Activated T-helper 1 cell treated with Interleukin-2 at 50 U/mL for 16 hours (primary cell): ENCODE results near the gene FAM20A.

Experiments used
- DNase-seq: peaks from one replicate; pipeline ENCODE4 v3.0.0-alpha.2; 2020; ENCODE audit warnings: low read depth

Gene FAM20A

DNA sequence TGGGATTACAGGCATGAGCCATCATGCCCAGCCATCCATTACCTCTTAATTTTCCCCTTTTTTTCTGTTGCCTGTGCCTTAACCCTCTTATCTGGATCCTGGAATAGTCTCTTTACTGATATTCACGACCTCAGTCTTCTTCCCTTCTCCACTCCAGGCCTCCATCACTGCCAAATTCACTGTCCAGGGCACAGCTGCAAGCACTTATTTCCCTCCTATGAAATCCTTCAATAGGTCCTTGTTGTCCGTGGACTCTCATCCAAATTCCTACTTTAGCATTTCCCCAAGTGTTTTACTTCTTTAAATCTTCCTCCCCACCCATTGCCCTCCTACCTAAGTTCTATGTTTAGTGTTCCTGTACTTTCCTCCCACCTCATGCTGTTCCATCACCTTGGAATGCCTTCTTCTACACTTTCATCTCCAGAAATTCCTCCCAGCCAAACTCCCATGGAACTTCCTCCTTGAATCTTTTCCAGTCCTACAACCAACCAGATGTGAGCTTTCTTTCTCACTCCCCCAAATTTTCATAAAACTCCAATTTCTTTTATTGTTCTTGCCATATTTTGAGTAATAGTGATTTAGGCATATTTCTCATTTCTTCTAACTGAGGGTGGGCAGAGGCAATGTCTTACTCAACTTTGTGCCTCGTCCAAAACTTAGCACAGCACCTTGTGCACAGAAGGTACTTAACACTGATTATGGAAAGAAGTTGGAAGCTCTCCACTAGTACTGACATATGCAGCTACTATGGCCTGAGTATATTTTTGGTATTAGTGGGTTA lies 35.3 kb downstream of the FAM20A start:
- DNase-seq, result no peak

DNA sequence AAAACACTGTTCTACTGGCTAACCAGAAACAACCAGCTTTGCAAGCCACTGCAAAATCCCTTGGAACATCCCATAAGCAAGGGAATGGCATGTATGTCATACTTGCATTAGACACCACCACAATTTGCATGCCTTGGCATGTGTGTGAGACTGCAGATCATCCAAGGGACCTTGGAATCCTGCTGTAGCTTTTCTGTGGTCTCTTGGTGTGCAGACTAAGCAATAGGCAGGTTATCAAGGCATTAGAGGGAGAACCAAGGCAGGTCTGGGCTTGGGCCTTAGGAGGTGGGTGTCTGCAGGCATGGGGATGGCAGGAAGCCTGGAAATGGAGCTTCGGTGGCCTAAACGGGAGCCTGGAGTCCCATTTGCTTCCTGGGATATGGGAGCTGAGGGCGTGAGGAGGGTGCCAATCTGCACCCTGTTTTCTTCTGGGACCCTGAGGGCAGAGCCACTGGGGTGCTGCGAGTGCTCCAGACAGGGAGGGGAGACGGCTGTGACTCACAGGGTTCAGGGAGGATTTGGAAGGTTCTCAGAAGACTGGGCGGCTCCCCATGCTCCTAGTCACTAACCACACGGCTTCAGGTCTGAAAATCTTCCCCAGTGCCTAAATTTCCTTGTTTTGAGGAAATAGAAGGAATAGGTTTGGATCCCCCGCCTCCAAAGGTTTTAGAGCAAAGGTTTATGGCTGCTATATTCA lies 36.6 kb downstream of the FAM20A start:
- DNase-seq, result no peak

DNA sequence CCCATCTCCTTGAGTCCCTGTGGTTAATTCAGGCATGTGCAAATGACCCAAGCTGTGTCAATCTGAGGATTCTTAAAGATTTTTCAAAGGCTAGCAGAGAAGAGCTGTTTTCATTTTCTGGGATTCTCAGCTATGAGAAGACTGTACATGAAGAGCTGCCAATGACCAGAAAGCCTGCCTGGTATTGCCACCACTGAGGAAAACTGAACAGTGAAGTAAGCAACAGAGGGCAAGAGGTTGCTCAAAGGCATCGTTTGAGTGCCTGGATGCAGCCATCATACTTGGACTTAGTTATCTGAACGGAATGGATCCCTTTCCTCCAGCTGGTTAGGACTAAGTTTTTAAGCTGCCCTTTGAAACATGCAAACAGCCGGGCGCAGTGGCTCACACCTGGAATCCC lies 38.4 kb downstream of the FAM20A start:
- DNase-seq, result no peak

DNA sequence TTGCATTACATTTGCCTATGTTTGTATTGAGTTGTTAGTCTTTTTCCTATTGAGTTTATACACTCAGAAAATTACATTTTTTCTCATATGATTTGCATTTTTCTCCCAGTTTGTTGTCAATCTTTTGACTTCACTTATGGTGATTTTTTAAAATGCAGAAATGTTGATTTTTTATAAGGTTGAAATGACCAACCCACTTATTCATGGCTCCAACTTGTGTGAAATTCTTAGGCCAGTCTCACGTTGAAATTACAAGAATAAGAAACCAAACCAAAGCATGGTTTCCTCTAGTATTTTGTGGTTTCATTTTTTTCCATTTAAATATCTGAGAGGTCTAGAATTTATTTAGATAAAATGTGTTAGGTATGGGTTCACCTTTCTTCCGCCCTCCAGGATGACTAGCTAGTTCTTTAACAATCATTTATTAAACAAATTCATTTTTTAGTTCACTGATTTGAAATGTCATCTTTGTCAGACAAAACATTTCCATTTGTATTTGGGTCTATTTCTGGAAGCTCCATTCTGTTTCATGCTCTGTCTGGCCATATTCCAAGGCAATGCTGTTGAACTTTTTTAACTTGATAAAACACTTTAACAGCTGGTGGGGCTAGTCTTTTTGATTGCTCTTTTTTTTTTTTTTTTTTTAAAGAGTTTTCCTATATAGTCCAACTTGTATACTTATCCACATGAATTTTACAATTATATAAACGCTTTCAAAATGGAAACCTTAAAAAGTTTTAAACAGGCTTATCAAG lies 40.0 kb downstream of the FAM20A start:
- no peak for DNase-seq

DNA sequence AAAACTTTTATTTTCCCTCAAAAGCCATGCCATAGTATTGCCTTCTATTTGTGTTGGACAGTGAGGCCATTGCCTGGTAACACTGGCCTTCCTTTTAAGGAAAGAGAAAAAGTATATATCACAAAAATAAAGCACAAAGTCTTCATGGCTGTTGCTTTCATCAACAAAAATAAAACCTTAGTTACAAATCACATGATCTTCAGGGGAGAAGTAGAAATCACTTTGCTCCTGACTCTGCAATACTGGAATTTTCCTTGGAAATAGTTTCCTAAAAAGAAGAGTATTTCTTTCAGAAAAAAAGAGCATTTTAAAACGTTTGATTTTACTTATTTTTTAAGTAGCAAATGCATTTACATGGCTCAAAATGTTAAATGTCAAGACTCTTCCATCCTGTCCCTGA lies 41.9 kb downstream of the FAM20A start:
- DNase-seq, result no peak

DNA sequence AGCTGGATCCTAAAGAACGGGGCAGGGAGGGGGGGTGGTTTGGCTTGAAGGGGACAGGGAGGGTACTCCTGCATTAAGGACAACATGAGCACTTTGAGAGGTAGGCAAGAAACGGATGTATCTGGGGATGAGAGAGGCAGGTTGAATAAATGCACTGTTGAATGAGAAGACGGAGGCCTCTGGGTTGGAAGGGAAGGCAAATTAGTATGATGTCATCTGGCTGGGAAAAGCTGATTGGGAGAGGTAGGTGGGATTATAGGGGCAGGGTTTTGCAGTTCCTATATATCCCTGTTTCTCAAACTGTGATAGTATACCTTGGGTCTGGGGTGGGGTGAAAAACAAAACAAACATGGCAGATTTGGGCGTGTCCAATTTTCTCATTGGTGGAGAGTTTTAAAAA lies 44.6 kb downstream of the FAM20A start:
- DNase-seq, result no peak

DNA sequence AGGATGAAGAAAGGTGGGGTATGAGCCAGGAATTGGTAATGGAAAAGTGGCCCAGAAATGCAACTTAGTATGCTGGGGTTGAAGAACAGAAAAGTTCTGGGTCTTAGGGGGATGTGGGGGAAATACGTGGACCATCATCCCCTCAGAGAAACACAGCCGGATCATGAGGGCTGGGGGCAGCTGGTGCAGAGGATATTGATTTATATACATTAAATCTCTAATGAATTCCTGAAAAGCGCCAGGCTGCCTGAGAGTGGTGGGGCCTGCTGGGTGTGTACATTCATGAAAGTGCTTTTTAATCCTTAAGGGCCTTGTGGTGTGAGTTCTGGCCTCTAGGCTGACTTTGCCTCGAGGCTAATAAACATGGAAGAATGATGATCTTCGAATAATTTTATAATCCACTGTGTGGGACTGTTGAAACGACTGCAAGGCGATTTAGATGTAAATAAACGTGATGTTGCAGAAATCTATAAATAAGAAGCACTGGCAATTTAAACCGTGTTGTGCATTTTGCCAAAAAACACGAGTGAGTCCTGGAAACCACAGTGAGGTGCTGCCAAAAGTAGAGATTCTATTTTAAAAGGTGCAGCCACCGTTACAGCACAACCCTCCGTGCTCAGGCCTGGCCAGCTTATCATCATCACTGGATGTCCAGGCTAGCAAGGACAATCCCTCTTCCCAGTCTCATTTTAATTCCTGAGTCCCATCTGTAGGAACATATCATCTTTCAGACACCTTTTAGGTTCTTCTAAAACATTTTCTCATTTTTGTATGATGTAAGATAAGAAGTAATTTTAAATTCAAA lies 56.9 kb downstream of the FAM20A start:
- no peak for DNase-seq

DNA sequence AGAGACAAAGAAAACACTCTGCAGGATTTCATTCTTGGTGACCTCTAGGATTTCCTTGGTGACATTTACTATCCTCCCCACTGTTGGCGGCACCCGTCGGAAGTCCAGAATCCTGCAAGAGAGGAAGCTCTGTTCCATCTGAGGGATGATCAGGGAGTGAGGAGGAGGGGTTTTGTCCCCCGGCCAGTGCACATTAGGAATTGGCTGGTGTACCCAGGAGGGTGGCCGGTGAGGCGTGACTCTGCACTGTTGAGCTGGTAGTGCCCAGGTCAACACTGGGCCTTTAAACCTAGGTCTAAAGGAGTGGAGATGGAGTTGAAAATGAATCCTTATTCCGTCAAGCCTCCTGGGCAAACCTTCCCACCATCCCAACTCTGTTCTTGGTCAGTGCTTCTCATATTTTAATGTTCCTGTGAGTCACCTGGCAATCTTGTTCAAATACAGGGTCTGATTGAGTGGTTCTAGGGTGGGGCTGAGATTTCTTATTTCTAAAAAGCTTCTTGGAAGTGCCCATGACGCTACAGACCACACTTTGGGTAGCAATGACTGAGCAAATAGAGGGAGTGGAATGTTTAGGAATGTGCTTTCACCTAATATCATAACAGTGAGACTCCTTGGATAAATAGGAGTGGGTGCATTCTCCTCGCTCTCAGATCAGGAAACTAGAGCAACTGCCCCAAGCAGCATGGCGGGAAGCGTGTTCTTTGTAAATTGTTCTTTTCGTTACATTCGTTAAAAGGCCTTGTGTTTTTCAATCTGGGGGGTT lies 58.3 kb downstream of the FAM20A start:
- no peak for DNase-seq

DNA sequence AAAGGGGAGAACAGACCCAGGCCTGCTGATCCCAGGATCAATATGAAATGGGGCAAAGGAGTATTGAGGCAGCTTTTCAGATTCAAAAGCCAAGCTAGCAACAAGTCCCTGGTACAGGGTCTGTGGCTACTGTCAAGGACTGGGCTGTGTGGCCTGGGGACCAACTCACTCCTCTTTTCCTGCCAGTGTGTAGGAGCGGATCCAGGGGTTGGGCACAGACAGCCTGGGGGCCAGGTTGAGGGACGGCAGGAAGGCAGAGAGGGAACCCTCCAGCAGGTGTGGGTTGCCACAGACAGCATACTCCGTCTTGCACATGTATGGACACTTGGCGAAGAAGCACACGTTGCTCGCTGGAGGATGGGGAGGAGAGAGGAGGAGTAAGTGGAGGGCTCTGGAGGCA lies 59.4 kb downstream of the FAM20A start:
- no peak for DNase-seq

DNA sequence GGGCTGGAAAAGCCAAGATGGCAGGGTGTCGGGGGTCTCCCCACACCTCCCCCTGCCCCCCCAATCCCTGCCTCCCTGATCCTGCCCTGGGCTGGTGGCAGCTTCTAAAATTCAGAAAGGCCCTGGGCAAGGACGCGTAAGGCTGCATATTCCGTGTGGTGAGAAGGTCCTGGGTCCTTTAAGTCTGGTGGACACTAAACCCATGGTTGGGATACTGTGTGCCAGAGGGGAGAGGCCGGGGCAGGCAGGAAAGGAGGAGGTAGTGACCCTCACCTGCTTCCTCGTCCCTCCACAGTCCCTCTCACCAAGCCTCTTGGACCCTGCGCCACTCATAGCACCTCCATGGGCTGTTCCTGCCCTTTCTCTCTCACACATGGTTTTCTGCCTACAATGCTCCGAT lies 60.2 kb downstream of the FAM20A start:
- DNase-seq, result no peak

DNA sequence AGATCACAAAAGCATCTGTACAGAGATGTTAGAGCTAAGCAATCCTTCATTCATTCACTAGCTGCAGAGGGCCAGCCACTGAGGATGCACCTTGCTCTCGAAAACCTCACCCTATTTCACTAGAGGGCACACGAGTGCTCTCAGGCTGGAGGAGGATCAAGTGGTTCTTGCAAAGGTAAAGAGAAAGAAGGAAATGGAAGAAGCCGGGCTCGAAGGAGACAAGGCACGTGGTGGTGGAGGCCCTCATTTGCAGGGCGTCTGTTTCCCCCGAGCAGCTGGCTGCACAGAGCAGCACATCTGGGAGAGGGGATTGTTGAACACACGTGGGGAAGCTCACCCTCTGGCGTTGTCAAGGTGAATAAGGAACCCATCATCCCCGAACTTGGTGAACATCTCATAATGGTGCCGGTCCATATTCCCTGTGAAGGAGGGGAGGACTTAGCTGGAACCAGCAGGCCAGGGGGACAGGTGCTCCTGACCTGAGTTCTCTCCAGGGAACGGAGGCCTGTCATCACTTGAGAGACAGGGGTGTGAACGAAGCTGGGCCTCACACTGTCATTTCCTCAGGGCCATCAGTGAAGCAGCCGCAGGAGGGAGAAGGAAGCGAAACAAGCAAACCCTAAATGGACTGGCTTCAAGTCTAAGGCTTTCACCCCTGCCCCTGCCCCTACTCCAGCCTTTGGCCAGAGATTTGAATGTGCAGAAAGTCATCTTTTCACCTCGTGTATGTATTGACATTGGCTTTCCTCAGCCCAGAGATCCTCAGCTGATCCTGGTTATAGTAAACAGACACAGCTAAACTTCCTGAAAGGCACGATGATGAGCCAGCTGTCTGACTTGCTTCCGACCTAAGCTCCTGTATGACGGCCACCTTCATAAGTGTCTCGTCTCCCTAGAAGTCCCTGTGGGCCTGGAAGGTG lies 61.4 kb downstream of the FAM20A start:
- DNase-seq, result no peak

DNA sequence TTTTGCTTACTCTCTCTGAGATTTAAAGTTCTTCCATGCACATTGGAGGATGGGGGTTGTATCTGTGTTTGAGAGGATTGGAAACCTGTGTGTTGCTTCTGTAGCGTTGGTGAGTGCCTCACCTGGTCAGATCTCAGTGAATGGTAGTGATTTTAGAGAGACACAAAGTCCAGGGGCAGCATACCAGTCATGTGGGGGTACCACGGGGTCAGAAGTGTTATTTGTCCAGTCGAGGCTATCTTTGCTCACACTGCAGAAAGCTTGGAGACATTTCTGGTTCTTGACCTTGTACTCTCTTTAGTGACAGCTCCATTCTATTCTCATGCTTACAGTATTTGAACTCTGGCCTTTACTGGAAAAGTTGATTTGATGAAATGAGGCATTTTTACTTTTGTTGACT lies 65.2 kb downstream of the FAM20A start:
- DNase-seq, result no peak

DNA sequence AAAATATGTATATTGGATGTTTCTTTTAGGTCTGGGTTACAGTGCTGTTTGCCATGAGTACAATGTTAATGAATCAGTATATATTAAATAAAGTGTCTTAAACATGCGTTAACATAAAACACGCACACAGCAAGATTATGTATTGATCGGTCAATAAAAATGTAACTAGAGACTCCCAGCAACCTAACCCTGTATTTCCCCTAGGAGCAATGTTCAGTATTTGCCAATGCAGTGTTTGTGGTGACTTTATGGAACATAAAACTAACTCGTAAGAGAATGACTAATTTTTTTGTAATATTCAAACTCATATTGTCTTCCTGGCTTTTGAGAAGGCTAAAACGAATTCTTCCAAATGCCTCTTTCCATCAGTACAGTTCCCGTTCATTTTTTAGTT lies 66.5 kb downstream of the FAM20A start:
- no peak for DNase-seq

DNA sequence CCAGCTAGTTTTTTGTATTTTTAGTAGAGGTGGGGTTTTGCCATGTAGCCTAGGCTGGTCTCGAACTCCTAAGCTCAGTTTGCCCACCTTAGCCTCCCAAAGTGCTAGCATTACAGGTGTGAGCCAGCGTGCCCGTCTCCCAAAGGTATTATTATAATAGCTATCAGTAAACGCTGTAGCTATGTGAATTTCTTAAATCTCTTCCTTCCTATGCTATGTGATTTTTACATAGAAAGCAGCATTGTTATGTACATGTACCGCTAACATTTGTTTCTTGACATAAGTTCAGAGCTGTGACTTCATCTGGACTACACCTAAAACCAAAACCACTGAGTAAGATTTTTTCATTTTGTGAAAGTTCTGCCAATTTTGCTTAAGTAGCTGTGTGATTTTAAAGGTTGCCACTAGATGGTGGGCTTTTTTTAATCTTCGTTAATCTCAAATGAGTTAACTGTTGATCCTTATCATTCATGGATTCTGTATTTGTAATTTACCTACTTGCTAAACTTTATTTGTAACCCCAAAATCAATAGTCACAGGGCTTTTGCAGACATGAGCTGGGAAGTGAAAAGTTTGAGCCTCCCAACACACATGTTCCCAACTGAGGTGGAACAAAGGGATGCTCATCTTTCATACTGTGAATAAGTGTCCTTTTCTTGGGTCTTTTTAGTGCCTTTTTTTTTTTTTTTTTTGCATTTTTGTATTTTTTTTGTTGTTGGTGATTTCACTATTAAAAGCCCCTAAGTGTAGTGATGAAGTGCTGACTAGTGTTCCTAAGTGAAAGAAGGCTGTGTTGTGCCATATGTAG lies 67.1 kb downstream of the FAM20A start:
- DNase-seq, result no peak

DNA sequence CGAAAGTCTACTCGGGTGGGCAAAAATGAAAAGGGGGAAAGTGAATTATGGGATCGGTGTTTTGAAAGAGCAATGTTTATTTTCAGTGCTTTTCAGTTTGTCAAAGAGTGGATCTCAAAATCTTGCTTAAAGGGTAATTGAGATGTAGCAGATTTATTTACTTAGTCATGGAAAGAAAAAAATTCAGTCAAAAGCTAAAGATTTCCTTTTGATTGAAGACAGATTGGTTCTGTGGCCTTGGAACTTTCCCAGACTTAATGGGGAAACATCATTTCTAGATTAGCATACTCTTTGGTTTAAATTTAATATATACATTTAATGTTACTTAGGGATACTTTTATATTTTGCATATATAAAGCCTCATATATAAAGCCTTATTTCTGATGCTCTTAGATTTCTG lies 68.3 kb downstream of the FAM20A start:
- DNase-seq, result no peak

DNA sequence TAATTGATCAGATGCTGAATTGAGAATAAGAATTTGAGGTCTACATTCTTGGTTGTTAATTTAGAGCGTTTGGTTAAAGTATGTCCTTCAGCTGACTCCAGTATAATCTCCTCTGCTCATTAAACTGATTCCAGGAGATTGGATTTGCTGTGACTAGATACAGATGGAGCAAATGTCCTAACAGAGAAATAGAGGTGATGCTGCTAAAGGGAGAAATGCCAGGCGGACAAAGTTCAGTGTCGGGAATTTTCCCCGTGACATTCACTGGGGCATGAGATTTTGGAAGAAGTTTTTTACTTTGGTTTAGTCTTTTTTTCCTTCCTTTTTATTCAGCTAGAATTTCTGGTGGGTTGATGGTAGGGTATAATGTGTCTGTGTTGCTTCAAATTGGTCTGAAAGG lies 69.9 kb downstream of the FAM20A start:
- no peak for DNase-seq

DNA sequence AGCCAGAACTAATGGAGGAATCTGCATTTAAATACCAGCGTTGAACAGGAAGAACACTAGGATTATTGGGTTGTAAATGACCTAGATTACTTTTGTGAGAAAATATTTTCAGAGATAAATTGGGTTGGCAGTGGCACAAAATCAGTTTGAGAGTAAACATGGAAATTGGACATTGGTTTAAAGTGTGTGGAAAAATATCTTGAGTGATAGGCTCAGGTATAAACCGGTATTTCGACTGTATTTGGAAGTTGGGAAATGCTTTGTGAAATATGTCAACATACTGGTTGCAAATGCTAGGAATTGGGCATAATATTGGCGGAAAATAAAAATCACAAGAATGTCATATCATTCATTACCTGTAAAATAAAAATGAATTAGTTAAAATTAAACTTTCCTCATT lies 73.9 kb downstream of the FAM20A start:
- DNase-seq, result no peak

DNA sequence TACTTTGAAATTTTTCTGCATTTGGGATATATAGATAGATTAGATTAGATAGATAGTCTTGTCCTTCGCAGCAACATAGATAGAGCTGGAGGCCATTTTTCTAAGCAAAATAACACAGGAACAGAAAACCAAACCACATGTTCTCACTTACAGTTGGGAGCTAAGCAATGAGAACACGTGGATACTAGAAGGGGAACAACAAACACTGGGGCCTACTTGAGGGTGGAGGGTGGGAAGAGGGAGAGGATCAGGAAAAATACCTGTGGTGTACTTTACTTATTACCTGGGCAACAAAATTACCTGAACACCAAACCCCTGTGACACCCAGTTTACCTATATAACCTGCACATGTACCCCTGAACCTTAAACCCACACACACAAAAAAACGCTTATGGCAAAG lies 74.6 kb downstream of the FAM20A start:
- no peak for DNase-seq

DNA sequence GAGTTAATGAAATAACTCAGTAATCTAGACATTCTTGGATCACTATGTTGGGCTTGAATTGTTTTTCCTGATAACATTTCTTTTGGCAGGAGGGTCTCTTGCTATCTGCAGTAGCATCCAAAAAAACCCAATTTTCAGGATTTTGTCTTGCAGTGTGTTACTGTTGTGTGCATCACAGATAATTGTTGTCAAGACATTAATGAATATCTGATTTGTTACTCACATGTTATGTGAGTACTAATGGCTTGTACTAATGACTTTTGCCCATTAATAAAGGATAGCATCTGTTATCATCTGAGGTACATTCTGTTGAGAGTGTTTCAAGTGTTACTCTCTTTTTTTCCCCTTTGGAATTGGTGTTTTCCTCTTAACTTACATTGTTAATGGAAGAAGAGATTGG lies 78.9 kb downstream of the FAM20A start:
- DNase-seq, result no peak

DNA sequence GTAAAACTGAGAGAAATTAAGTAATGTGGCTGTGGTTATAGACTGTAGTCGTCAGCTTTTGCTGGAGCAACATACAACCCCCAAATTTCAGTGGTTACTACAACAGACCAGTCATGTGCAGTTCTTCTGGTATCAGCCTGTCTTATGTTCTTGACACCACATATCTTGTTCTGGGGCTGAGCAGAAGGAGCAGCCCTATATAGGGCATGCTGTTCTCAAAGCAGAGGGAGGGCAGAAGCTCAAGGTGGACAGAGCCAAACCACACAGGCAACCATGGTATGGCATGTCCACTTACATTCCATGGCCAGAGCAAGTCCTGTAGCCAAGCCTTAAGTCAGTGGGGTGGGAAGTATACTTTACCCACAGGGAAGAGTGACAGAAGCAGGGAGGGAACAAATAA lies 81.3 kb downstream of the FAM20A start:
- DNase-seq, result no peak
